ENCODE measurements around the gene HOXB13. TPM values are rescaled to one million over a fixed set of nuclear protein-coding genes. Genes with fewer than 3 reads are reported as not detected.

The HOXB13 gene
- polyA plus RNA-seq, 1 experiment: not detected

DNA sequence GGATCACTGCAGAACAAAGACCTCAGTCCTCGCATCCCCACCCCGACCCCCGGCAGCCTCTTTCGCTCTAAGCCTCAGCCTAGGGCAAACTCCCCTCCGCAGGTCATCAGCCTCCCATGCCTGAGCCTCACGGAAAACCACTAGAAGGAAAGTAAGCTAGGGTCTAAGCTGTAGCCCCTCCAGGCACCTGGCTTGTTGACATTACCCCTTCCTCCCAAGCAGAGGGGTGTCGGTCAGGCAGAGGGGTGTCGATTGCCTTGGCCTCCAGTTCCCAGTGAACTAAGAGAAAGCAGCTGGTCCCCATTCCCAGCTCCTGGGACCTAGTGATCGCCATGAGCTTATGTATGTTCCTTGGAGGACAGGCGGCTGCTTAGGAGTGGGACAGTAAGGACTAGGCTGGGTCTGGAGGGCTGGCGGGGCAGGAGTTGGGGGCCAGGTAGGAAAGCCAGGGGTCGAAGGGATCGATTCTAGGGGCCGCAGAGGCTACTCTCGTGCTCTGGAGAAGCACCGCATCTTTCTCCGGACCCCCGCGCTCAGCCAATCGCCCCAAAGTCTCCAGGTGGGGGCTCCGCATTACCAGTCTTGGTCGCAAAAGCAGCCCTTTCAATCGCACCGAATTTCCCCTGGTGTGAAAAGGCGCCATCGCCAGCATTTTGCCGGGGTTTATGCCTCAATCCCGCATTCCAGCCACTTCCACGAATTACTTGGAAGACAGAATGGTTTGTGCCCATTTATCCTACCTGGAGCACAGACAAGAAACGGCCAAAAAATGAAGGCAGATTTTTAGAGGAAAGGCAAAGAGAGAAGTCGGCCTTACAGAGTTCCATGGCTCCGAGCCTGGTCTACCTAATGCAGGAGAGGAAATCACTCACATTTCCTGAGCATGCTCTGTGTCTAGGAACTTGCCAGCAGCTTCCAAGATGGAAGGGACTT is 21.3 kb upstream of the HOXB13 start:
- Histone ChIP-seq H3K27ac (ENCODE audit: low read depth, low read length) (no peak overlapping the region), H3K9me3 (ENCODE audit: control insufficient read depth, insufficient read depth, low read length) (peaks cover 15% of the 10 kb centered on the region; the same call in 1 of the 2 replicates), H3K27me3 (ENCODE audit: control insufficient read depth, insufficient read depth, low read length) (peaks cover 99% of the 10 kb centered on the region), H3K4me3 (ENCODE audit: low read depth, low read length) (no peak overlapping the region)
- CTCF ChIA-PET: interaction anchor here (0.5 to 1.3 kb wide), 3 partner anchors 26 to 739 kb away, joined by 3 to 4 read pairs (median 3); no protein-coding TSS in a partner anchor
- POLR2A ChIA-PET: no interaction called here
- no peak for TF ChIP-seq CTCF (IDR thresholded peaks at IDR 0.05; ENCODE audit: low read depth, low read length)
- DNase-seq (ENCODE audit: low read depth, low spot score): no peak

GRCh38 chr17:48748718-48749566 is 20.4 kb upstream of the HOXB13 start:
- DNase-seq (ENCODE audit: low read depth, low spot score): no peak
- H3K27ac ChIP-seq (ENCODE audit: low read depth, low read length): no peak overlapping the region
- ChIA-PET POLR2A (no interaction called here), CTCF (interaction anchor here (0.7 to 1.3 kb wide), 2 partner anchors 25 kb away, joined by 3 read pairs; no protein-coding TSS in a partner anchor)
- H3K4me3 ChIP-seq (ENCODE audit: low read depth, low read length): no peak overlapping the region
- peaks cover 97% of the 10 kb centered on the region for H3K27me3 ChIP-seq (ENCODE audit: control insufficient read depth, insufficient read depth, low read length)
- H3K9me3 ChIP-seq (ENCODE audit: control insufficient read depth, insufficient read depth, low read length): peaks cover 12% of the 10 kb centered on the region; the same call in 1 of the 2 replicates
- no peak for TF ChIP-seq CTCF (IDR thresholded peaks at IDR 0.05; ENCODE audit: low read depth, low read length)

DNA sequence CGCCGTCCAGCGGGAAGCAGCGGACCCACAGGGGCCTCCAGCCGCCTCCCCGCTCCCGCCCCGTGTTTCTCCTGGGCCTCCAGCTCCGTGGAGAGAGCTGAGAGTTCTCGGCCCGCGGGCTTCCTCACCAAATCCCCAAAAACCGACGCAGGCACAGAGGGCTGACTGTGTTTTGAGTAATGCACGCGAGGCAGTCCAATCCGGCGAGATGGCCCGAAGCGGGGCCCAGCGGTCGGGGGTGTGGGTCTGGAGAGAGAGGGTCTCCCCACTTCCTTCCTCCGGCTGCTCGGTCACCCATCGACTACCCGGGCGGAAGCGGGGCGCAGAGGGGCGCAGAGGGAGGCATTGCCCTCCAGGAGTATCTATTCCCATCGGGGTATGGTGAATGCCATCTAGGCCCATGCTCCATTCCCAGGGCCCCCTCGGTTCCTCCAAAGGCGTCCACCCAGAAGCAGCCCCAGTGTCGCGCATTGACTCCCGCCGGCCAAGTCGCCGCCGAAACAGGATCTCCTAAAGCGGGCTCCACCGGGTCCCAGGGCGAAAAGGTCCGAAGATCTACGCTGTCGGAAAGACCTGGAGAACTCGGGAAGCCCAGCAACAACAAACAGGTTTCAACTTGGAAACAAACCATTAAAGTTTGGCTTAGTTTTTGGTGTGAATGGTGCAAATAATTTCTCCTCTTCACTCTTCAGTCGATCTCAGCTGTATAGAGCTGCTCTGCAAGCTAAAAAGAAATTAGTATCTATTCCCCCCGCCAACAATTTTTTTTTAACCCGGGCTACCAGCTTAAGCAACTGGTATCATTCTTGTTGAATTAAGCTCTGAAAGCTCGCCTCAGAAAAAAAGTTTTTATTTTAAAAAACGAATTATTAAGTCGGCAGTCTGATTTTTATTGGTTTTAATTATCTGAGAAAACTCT is 19.2 kb upstream of the HOXB13 start:
- Histone ChIP-seq H3K4me3 (ENCODE audit: low read depth, low read length) (no peak overlapping the region), H3K27ac (ENCODE audit: low read depth, low read length) (no peak overlapping the region), H3K9me3 (ENCODE audit: control insufficient read depth, insufficient read depth, low read length) (peaks cover 8% of the 10 kb centered on the region; the same call in 1 of the 2 replicates), H3K27me3 (ENCODE audit: control insufficient read depth, insufficient read depth, low read length) (peaks cover 96% of the 10 kb centered on the region)
- no peak for DNase-seq (ENCODE audit: low read depth, low spot score)
- ChIA-PET POLR2A (no interaction called here), CTCF (interaction anchor here (0.7 kb wide), 1 partner anchor 24 kb away, joined by 3 read pairs; no protein-coding TSS in a partner anchor)
- no peak for TF ChIP-seq CTCF (IDR thresholded peaks at IDR 0.05; ENCODE audit: low read depth, low read length)

GRCh38 chr17:48746916-48747444 is 18.4 kb upstream of the HOXB13 start:
- ChIA-PET POLR2A (no interaction called here), CTCF (no interaction called here)
- Histone ChIP-seq H3K27me3 (ENCODE audit: control insufficient read depth, insufficient read depth, low read length) (peaks cover 96% of the 10 kb centered on the region), H3K27ac (ENCODE audit: low read depth, low read length) (no peak overlapping the region), H3K9me3 (ENCODE audit: control insufficient read depth, insufficient read depth, low read length) (peaks cover 6% of the 10 kb centered on the region; the same call in 1 of the 2 replicates), H3K4me3 (ENCODE audit: low read depth, low read length) (no peak overlapping the region)
- TF ChIP-seq CTCF (IDR thresholded peaks at IDR 0.05; ENCODE audit: low read depth, low read length): no peak
- DNase-seq (ENCODE audit: low read depth, low spot score): no peak
